HG03060 (cell line): ENCODE data around the gene KCNA5.

ENCODE experiments used
- ATAC-seq: cut with Tn5 transposase; IDR thresholded peaks from one replicate; pipeline ENCODE4 v1.9.1; 2021; ENCODE audit warnings: low read depth, moderate number of reproducible peaks; ENCODE audit not compliant: unreplicated experiment

The KCNA5 gene

GRCh38 chr12:5059358-5059757, 15.7 kb downstream of the KCNA5 start:
- no peak for ATAC-seq

- no peak for ATAC-seq
These were observed 17.3 kb downstream of the KCNA5 start for GRCh38 chr12:5060958-5061357.

GRCh38 chr12:5063149-5063548, 19.5 kb downstream of the KCNA5 start:
- no peak for ATAC-seq

- no peak for ATAC-seq
These were observed 21.3 kb downstream of the KCNA5 start for GRCh38 chr12:5064913-5065490.

GRCh38 chr12:5066251-5066650, 22.6 kb downstream of the KCNA5 start:
- no peak for ATAC-seq

GRCh38 chr12:5068126-5068525, 24.4 kb downstream of the KCNA5 start:
- ATAC-seq, result no peak

- no peak for ATAC-seq
These were observed 24.9 kb downstream of the KCNA5 start for GRCh38 chr12:5068619-5069018.

- ATAC-seq, result no peak
These were observed 26.4 kb downstream of the KCNA5 start for GRCh38 chr12:5070090-5070489.

GRCh38 chr12:5071496-5071895, 27.8 kb downstream of the KCNA5 start:
- ATAC-seq, result no peak

- ATAC-seq, result no peak
These were observed 28.6 kb downstream of the KCNA5 start for GRCh38 chr12:5072311-5072710.

GRCh38 chr12:5073054-5073453, 29.4 kb downstream of the KCNA5 start:
- ATAC-seq, result no peak

- no peak for ATAC-seq
These were observed 30.2 kb downstream of the KCNA5 start for GRCh38 chr12:5073853-5074252.

GRCh38 chr12:5076761-5077160, 33.1 kb downstream of the KCNA5 start:
- ATAC-seq, result no peak

- ATAC-seq, result no peak
These were observed 34.7 kb downstream of the KCNA5 start for GRCh38 chr12:5078423-5078822.

- ATAC-seq, result no peak
These were observed 37.3 kb downstream of the KCNA5 start for GRCh38 chr12:5081016-5081415.

GRCh38 chr12:5083955-5084849, 40.5 kb downstream of the KCNA5 start:
- ATAC-seq, result no peak

GRCh38 chr12:5085896-5086295, 42.2 kb downstream of the KCNA5 start:
- no peak for ATAC-seq

- ATAC-seq, result no peak
These were observed 44.3 kb downstream of the KCNA5 start for GRCh38 chr12:5087831-5088554.

GRCh38 chr12:5088586-5089264, 45.0 kb downstream of the KCNA5 start:
- ATAC-seq, result no peak

GRCh38 chr12:5094551-5094950, 50.9 kb downstream of the KCNA5 start:
- no peak for ATAC-seq

GRCh38 chr12:5094986-5095385, 51.3 kb downstream of the KCNA5 start:
- ATAC-seq, result no peak
